Psoas muscle (tissue), 8 donors: ENCODE measurements around the gene MAT2A. TPM values are rescaled to one million over a fixed set of nuclear protein-coding genes. Genes with fewer than 3 reads are reported as not detected.
"Not testable (repeated sequence)": the region's sequence is repeated elsewhere in the genome, so short reads cannot be mapped to it uniquely, and the experiment has no call there.

Source experiments
- ATAC-seq, 4 donors: fragments of 200-7000 bp; cut with Tn5 transposase; one replicate each; pipeline ENCODE4 v1.9.1; 2020; ENCODE audit warnings: moderate library complexity in 3 of 4, mild to moderate bottlenecking in 2 of 4
- DNase-seq, 2 donors: peaks; one replicate each; pipeline ENCODE4 v3.0.0-alpha.2; 2020
- H3K27ac ChIP-seq: fragments of 200-600 bp; one replicate; pipeline ENCODE4 v1.8.0; 2022
- H3K27me3 ChIP-seq, 3 donors: fragments of 200-600 bp in 1 of 3; one replicate each; pipeline versions ENCODE4 v1.6.1 to v1.8.0; 2013 to 2022; ENCODE audit warnings: low read length in 2 of 3, mild to moderate bottlenecking in 2 of 3, moderate library complexity in 1 of 3; ENCODE audit not compliant: insufficient read depth in 3 of 3
- H3K36me3 ChIP-seq, 2 donors: fragments of 200-600 bp in 1 of 2; one replicate each; pipeline versions ENCODE4 v1.6.1 to v1.8.0; 2013 to 2022; ENCODE audit warnings: low read depth in 1 of 2, mild to moderate bottlenecking in 1 of 2, moderate library complexity in 1 of 2; ENCODE audit not compliant: insufficient read depth in 1 of 2
- H3K4me1 ChIP-seq: fragments of 200-600 bp; one replicate; pipeline ENCODE4 v1.8.0; 2022
- H3K4me3 ChIP-seq: fragments of 200-600 bp; one replicate; pipeline ENCODE4 v1.8.0; 2022; ENCODE audit warnings: mild to moderate bottlenecking
- H3K9me3 ChIP-seq: fragments of 200-600 bp; one replicate; pipeline ENCODE4 v1.8.0; 2022
- WGBS, 3 donors: extraction: QIAGEN DNeasy Blood & Tissue Kit; methylation state at CpG; one replicate each; pipeline versions ENCODE4 v1.1.6 to v1.1.7; 2013; 5-methylcytosine and 5-hydroxymethylcytosine counted together
- intact Hi-C, 2 donors: fragments of 100-400 bp; cut with DNase I; formaldehyde crosslinking; loops; one replicate each; pipeline versions ENCODE4 v1.11.0 to v1.14.2; 2022
- polyA plus RNA-seq, 3 donors: library from polyadenylated mRNA; stranded (reverse); fragments of 200-250 nt; gene quantifications; one replicate each; pipeline ENCODE4 v1.2.3, GENCODE V29; 2013
- total RNA-seq, 4 donors: library from RNA; stranded (reverse); fragmentation: NEBNext Ultra II Directional in 2 of 4; extraction: Animal tissue kit (Norgen Biotek cat#: 25700) in 2 of 4; gene quantifications; one replicate each; pipeline versions ENCODE4 v1.2.1 to v1.2.4, GENCODE V29; 2021 to 2023
- TF ChIP-seq, protein P1 (sequence below): fragments of 200-600 bp; IDR thresholded peaks from one replicate; pipeline ENCODE4 v1.8.0; 2022; ENCODE audit warnings: antibody characterized with exemption
- donor health status: healthy with polysubstance abuse.
- donor health status: DM: no; HTN: no; CAD: no; lungs with moderate emphysema.
- donor health status: Bipolar disorder and iron deficiency.
- donor health status: healthy.
- donor health status: DM: yes; HTN: yes; CAD: no.
- donor health status: DM: no; HTN: no; CAD: no.
- donor health status: DM: no; HTN: no; CAD: no.
- donor health status: DM: yes; HTN: yes; CAD: no.

MAT2A gene
- total and polyA plus RNA-seq, 7 donors, result 55.9 to 356 (median 178) TPM

DNA sequence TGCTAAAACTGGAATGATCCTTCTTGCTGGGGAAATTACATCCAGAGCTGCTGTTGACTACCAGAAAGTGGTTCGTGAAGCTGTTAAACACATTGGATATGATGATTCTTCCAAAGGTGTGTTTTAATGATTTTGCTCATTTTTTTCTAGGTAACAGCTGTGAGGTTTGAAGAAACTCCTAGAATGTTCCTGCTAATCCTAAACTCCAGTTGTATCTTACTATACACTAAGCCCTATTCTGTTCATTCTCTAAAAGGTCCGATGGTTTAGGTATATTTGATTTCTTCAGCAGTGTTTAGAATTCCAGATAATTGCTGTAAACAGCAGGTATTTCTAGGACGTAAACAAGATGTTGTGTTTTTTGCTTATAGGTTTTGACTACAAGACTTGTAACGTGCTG is 2.3 kb downstream of the MAT2A start:
- TF ChIP-seq, protein P1, sequence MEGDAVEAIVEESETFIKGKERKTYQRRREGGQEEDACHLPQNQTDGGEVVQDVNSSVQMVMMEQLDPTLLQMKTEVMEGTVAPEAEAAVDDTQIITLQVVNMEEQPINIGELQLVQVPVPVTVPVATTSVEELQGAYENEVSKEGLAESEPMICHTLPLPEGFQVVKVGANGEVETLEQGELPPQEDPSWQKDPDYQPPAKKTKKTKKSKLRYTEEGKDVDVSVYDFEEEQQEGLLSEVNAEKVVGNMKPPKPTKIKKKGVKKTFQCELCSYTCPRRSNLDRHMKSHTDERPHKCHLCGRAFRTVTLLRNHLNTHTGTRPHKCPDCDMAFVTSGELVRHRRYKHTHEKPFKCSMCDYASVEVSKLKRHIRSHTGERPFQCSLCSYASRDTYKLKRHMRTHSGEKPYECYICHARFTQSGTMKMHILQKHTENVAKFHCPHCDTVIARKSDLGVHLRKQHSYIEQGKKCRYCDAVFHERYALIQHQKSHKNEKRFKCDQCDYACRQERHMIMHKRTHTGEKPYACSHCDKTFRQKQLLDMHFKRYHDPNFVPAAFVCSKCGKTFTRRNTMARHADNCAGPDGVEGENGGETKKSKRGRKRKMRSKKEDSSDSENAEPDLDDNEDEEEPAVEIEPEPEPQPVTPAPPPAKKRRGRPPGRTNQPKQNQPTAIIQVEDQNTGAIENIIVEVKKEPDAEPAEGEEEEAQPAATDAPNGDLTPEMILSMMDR, result no peak
- H3K27me3 ChIP-seq, result no peaks in the 10 kb centered on the region
- DNase-seq, result no peak
- ATAC-seq, result no peak
- H3K36me3 ChIP-seq, result peaks cover 15 to 61% of the 10 kb centered on the region in 2 donors
- H3K4me1 ChIP-seq, result peaks cover 61% of the 10 kb centered on the region
- H3K4me3 ChIP-seq, result peak overlapping the region; percentile 89
- peak overlapping the region; percentile 99 for H3K27ac ChIP-seq
- WGBS, 3 donors, result 19 to 35% (median 23%) methylated on average over 4 of the region's 4 CpGs
- intact Hi-C loops, result no loop called here
- no peaks in the 10 kb centered on the region for H3K9me3 ChIP-seq

DNA sequence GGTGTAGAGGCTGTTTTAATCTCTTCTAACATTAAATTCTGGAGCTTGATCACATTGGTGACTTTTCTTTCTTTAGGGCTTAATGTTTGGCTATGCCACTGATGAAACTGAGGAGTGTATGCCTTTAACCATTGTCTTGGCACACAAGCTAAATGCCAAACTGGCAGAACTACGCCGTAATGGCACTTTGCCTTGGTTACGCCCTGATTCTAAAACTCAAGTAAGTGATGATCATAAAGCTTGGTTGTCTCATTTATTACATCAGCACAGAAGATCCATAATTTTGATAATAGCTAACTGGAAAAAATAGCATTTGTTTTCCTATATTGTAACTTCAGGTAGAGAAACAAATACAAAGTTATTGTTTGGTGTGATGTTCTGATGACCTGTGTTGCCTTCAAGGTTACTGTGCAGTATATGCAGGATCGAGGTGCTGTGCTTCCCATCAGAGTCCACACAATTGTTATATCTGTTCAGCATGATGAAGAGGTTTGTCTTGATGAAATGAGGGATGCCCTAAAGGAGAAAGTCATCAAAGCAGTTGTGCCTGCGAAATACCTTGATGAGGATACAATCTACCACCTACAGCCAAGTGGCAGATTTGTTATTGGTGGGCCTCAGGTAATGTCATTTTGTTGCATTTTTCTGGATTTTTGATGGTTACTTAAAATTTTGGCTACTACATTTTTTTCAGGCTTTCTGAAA is 2.9 kb downstream of the MAT2A start:
- ATAC-seq, result no peak
- Histone ChIP-seq H3K4me3 (peak overlapping the region; percentile 89), H3K9me3 (no peaks in the 10 kb centered on the region), H3K36me3 (peaks cover 15 to 65% of the 10 kb centered on the region in 2 donors), H3K27me3 (no peaks in the 10 kb centered on the region), H3K4me1 (peaks cover 54% of the 10 kb centered on the region), H3K27ac (peak overlapping the region; percentile 99)
- intact Hi-C loops, result no loop called here
- DNase-seq, result no peak
- WGBS, 3 donors, result 33 to 41% (median 37%) methylated on average over 5 of the region's 5 CpGs
- TF ChIP-seq, protein P1, result no peak

DNA sequence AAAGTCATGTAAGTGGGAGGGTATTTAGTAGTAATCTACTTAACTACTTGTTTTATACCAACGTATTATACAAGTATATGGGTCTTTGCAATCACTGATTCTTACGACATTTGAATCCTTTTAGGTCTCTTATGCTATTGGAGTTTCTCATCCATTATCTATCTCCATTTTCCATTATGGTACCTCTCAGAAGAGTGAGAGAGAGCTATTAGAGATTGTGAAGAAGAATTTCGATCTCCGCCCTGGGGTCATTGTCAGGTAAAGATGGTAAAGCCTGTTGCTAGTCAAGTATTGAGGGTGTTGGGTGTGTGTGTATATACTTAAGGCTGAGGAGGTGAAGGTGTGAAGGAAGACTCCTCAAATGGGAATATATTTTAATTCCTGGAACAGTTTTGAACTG is 3.8 kb downstream of the MAT2A start:
- no peak for DNase-seq
- H3K4me3 ChIP-seq, result peak overlapping the region; percentile 89
- TF ChIP-seq, protein P1, result no peak
- H3K27ac ChIP-seq, result peak overlapping the region; percentile 84
- peaks cover 15 to 73% of the 10 kb centered on the region in 2 donors for H3K36me3 ChIP-seq
- WGBS, 3 donors, result 70 to 81% (median 73%) methylated on average over 4 of the region's 4 CpGs
- no peak for ATAC-seq
- no peaks in the 10 kb centered on the region for H3K27me3 ChIP-seq
- peaks cover 48% of the 10 kb centered on the region for H3K4me1 ChIP-seq
- no peaks in the 10 kb centered on the region for H3K9me3 ChIP-seq
- intact Hi-C loops, result no loop called here

DNA sequence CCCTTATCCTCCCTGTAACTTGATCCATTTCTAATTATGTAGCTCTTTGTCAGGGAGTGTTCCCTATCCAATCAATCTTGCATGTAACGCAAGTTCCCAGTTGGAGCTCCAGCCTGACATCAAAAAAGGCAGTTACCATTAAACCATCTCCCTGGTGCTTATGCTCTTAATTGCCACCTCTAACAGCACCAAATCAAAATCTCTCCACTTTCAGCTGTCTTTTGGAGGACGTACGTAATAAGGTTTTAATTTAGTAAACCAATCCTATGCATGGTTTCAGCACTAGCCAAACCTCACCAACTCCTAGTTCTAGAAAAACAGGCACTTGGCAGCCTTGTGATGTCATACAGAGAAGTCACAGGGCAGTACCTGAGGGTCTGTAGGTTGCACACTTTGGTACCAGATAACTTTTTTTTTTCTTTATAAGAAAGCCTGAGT is 5.3 kb downstream of the MAT2A start:
- ATAC-seq, H3K27me3 ChIP-seq, H3K9me3 ChIP-seq, DNase-seq, intact Hi-C loops: not testable (repeated sequence)
- Histone ChIP-seq H3K4me1 (peaks cover 54% of the 10 kb centered on the region), H3K36me3 (peaks cover 15 to 80% of the 10 kb centered on the region in 2 donors), H3K27ac (peak overlapping the region; percentile 84), H3K4me3 (peak overlapping the region; percentile 9)
- 23 to 32% (median 25%) methylated on average over 3 of the region's 3 CpGs for WGBS, 3 donors

DNA sequence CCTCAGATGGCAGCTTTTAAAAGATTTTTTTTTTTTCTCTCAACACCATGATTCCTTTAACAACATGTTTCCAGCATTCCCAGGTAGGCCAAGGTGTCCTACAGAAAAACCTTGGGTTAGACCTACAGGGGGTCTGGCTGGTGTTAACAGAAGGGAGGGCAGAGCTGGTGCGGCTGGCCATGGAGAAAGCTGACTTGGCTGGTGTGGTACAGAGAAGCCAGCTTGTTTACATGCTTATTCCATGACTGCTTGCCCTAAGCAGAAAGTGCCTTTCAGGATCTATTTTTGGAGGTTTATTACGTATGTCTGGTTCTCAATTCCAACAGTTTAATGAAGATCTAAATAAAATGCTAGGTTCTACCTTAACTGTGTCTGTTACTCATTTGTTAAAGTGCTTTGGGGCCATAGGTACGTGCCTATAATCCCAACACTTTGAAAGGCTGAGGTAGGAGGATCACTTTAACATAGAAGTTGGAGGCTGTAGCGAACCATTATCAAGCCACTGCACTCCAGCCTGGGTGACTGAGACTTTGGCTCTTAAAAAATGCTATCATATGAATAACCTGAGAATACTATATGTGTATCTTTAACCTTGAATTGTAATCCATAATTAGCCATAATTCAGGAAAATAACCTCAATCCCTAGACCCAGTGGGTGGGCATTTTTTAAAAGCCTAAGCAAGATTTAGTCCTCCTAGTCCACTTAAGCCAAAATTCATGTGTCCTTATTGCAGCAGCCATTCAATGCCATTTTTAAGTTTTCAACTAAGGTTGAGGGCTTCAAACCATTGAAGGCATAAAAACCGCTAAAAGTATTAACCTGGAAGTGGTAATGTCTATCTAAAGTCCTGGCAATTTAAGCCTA is 6.2 kb downstream of the MAT2A start:
- Histone ChIP-seq H3K27ac (peak overlapping the region; percentile 84), H3K4me3 (peak overlapping the region; percentile 9), H3K36me3 (peaks cover 15 to 86% of the 10 kb centered on the region in 2 donors), H3K4me1 (peaks cover 61% of the 10 kb centered on the region)
- peak in 3 of 4 donors; percentile 12 to 57 (median 55) for ATAC-seq
- H3K9me3 ChIP-seq, H3K27me3 ChIP-seq, DNase-seq, intact Hi-C loops: not testable (repeated sequence)
- 36 to 65% (median 51%) methylated on average over 5 of the region's 5 CpGs for WGBS, 3 donors
